ENCODE data around the gene COLEC11.

Gene COLEC11

GRCh38 chr2:3636586-3637310 is 41.8 kb downstream of the COLEC11 start:
- H3K4me2 ChIP-seq = no peak overlapping the region
- no peak overlapping the region for H3K27ac ChIP-seq
- H3K27me3 ChIP-seq (ENCODE audit: insufficient read depth, low read depth) = no peaks in the 10 kb centered on the region
- no peak for TF ChIP-seq CTCF (conservative IDR thresholded peaks at IDR 0.05; ENCODE audit: low read depth, low read length)
- no peaks in the 10 kb centered on the region for H3K4me1 ChIP-seq (ENCODE audit: low read depth, poor library complexity, severe bottlenecking)
- H3K9ac ChIP-seq = no peak overlapping the region
- no peaks in the 10 kb centered on the region for H4K20me1 ChIP-seq (ENCODE audit: insufficient read depth)
- no peak overlapping the region for H2AFZ ChIP-seq (ENCODE audit: low read depth)
- H3K36me3 ChIP-seq (ENCODE audit: insufficient read depth) = no peaks in the 10 kb centered on the region
- H3K4me3 ChIP-seq (IDR thresholded peaks at IDR 0.05; ENCODE audit: insufficient read depth, low read depth, low read length) = no peak overlapping the region
- H3K79me2 ChIP-seq (ENCODE audit: insufficient read depth, low read depth) = no peaks in the 10 kb centered on the region

GRCh38 chr2:3637311-3637675 is 42.4 kb downstream of the COLEC11 start:
- Histone ChIP-seq H3K36me3 (ENCODE audit: insufficient read depth) (no peaks in the 10 kb centered on the region), H3K4me2 (no peak overlapping the region), H2AFZ (ENCODE audit: low read depth) (no peak overlapping the region), H3K9ac (no peak overlapping the region), H3K27me3 (ENCODE audit: insufficient read depth, low read depth) (no peaks in the 10 kb centered on the region), H4K20me1 (ENCODE audit: insufficient read depth) (no peaks in the 10 kb centered on the region), H3K27ac (no peak overlapping the region), H3K4me1 (ENCODE audit: low read depth, poor library complexity, severe bottlenecking) (no peaks in the 10 kb centered on the region), H3K4me3 (IDR thresholded peaks at IDR 0.05; ENCODE audit: insufficient read depth, low read depth, low read length) (no peak overlapping the region), H3K79me2 (ENCODE audit: insufficient read depth, low read depth) (no peaks in the 10 kb centered on the region)
- TF ChIP-seq CTCF (conservative IDR thresholded peaks at IDR 0.05; ENCODE audit: low read depth, low read length) = no peak

- Histone ChIP-seq H4K20me1 (ENCODE audit: insufficient read depth) (no peaks in the 10 kb centered on the region), H2AFZ (ENCODE audit: low read depth) (no peak overlapping the region), H3K9ac (no peak overlapping the region), H3K4me1 (ENCODE audit: low read depth, poor library complexity, severe bottlenecking) (no peaks in the 10 kb centered on the region), H3K27ac (no peak overlapping the region), H3K27me3 (ENCODE audit: insufficient read depth, low read depth) (no peaks in the 10 kb centered on the region), H3K79me2 (ENCODE audit: insufficient read depth, low read depth) (no peaks in the 10 kb centered on the region), H3K4me3 (IDR thresholded peaks at IDR 0.05; ENCODE audit: insufficient read depth, low read depth, low read length) (no peak overlapping the region), H3K36me3 (ENCODE audit: insufficient read depth) (no peaks in the 10 kb centered on the region), H3K4me2 (no peak overlapping the region)
- no peak for TF ChIP-seq CTCF (conservative IDR thresholded peaks at IDR 0.05; ENCODE audit: low read depth, low read length)
Observed at GRCh38 chr2:3637692-3638455, 43.0 kb downstream of the COLEC11 start.

- no peak overlapping the region for H3K9ac ChIP-seq
- no peaks in the 10 kb centered on the region for H3K79me2 ChIP-seq (ENCODE audit: insufficient read depth, low read depth)
- H3K4me3 ChIP-seq (IDR thresholded peaks at IDR 0.05; ENCODE audit: insufficient read depth, low read depth, low read length) = no peak overlapping the region
- H3K4me1 ChIP-seq (ENCODE audit: low read depth, poor library complexity, severe bottlenecking) = no peaks in the 10 kb centered on the region
- no peaks in the 10 kb centered on the region for H4K20me1 ChIP-seq (ENCODE audit: insufficient read depth)
- no peaks in the 10 kb centered on the region for H3K27me3 ChIP-seq (ENCODE audit: insufficient read depth, low read depth)
- no peak for TF ChIP-seq CTCF (conservative IDR thresholded peaks at IDR 0.05; ENCODE audit: low read depth, low read length)
- no peak overlapping the region for H3K27ac ChIP-seq
- no peak overlapping the region for H3K4me2 ChIP-seq
- H3K36me3 ChIP-seq (ENCODE audit: insufficient read depth) = no peaks in the 10 kb centered on the region
- no peak overlapping the region for H2AFZ ChIP-seq (ENCODE audit: low read depth)
Observed at GRCh38 chr2:3638456-3638810, 43.5 kb downstream of the COLEC11 start.

Data from KMS-11 (cell line).